ENCODE results near the gene CCDC86.
A peak's percentile ranks its signal among the peaks of the same experiment; 100 is the strongest.
"Not testable (repeated sequence)": the region's sequence is repeated elsewhere in the genome, so short reads cannot be mapped to it uniquely, and the experiment has no call there.

The CCDC86 gene, protein sequence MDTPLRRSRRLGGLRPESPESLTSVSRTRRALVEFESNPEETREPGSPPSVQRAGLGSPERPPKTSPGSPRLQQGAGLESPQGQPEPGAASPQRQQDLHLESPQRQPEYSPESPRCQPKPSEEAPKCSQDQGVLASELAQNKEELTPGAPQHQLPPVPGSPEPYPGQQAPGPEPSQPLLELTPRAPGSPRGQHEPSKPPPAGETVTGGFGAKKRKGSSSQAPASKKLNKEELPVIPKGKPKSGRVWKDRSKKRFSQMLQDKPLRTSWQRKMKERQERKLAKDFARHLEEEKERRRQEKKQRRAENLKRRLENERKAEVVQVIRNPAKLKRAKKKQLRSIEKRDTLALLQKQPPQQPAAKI

DNA sequence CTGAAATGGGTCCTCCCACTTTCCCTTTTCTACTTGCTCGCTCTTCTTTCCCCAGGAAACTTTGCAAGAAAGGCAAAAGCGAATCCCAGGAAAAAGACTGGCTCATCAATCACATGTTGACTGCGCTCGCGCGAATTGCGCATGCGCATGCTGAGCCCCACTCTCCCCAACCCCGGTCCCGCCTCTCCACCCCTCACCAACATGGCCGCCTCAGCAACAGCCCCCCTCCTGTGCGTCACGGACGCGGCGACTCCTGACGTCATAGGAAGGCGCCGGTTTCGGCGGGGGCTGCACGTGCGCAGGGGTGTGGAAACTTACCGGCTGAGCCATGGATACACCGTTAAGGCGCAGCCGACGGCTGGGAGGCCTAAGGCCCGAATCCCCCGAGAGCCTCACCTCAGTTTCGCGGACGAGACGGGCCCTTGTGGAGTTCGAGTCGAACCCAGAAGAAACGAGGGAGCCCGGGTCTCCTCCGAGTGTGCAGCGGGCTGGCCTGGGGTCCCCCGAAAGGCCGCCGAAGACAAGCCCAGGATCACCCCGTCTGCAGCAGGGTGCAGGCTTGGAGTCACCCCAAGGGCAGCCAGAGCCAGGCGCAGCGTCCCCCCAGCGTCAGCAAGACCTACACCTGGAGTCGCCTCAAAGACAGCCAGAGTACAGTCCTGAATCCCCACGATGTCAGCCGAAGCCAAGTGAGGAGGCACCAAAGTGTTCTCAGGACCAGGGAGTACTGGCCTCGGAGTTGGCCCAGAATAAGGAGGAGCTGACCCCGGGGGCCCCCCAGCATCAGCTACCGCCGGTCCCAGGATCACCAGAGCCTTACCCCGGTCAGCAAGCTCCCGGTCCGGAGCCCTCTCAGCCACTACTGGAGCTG, at the start of gene CCDC86:
Gene CCDC86, plus strand, starts transcription at position 317 of the 871 bp plus-strand sequence. Its CDS starts 12 bp downstream, at position 329.
- DNase-seq: peak; percentile 94

DNA sequence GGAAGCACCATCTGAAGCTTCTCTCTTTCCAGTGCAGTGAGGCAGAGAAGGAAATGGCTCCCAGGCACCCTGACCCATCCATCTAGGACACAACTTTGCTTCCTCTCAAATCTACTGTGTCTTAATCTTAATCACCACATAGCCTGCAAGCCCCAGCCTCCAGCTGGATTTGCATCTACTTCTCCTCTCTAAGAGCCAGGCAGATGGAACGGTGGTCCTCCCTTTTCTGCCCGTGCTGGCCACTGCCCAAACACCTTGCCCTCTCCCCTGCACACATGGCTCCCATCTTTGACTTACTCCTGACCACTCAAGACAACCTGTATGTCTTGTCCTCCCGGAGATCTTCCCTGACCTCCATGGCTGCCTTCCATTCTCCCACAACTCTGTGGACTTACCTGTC, 49.4 kb upstream of the CCDC86 start:
- no peak for DNase-seq

DNA sequence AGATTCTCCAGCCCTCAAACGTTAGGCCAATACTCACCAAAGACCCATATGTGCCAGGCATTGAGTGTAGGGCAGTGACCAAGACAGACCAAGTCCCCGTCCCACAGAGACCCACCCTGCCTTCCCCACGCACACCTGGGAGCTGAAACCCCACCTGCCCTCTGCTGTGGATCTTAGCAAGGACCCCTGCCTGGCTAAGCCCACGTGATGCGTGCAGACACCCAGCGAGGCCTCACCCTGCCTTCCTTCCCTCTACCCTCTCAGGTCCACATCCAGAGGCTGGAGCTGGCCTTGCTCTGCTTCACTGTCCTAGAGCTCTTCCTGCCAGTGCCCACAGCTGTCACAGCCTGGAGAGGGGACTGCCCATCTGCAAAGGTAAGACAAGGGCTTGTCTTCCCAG, 46.6 kb upstream of the CCDC86 start:
- no peak for DNase-seq

- DNase-seq: no peak
These were observed 43.9 kb upstream of the CCDC86 start for GRCh38 chr11:60797846-60798630.

- no peak for DNase-seq
These were observed 43.3 kb upstream of the CCDC86 start for GRCh38 chr11:60798631-60799030.

DNA sequence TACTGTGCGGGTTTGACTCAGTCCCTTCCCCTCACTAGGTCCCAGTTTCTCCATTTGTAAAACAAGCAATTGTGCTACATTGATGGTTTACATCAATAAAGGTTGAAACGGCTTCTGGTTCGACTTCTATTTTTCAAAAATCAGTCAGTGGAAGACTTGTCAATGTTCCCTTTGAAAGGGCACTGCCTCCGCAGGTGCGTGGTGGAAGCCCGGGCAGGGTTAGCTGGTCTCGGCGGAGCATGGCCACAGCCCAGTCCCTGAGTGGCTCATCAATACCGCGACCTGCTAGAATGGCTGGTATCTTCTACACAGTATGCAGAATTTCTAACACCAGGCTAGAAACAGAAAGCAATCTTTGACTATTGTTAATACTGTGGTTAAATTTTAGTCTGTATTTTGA, 40.7 kb upstream of the CCDC86 start:
- DNase-seq: no peak

GRCh38 chr11:60803273-60803936, 38.5 kb upstream of the CCDC86 start:
- DNase-seq: no peak

- DNase-seq: no peak
These were observed 32.7 kb upstream of the CCDC86 start for GRCh38 chr11:60809249-60809648.

- DNase-seq: no peak
These were observed 32.2 kb upstream of the CCDC86 start for GRCh38 chr11:60809691-60810090.

DNA sequence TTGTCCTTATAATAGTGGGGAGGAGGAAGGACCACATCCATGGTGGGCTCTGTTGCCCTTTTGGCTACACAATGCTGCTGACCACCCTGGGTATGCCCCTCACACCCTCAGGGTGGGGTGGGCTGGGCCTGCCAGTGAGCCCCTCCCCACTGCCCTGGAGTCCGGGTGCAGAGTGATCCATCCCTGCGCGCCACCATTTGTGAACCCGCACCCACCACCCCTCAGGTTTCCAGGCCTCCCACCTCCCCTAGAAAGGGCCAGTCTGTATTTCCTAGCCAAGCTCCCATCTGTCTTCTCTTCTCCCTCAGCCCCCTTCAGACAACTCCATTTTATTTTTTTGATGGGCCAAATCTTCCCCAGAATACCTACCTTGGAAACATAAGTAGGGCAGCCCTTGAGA, 31.8 kb upstream of the CCDC86 start:
- no peak for DNase-seq

- DNase-seq: no peak
These were observed 31.3 kb upstream of the CCDC86 start for GRCh38 chr11:60810569-60810968.

GRCh38 chr11:60813324-60813723, 28.6 kb upstream of the CCDC86 start:
- no peak for DNase-seq

DNA sequence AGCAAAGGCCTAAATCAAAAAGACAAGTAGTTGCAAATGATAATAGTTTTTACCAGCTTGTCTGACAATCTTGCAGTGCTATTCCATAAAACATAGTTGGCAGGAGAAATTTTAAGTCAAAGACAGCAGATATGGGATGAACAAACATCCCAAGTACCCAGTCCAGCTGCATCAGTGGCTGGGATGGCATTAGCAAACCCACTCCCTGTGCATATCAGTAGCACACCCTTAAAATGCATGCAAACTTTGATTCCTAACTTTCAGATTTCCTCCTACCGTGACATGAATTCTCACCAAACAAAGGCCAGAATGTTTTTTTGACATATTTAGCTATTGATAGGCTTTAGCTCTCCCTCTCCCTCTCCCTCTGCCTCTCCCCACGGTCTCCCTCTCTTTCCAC, 27.8 kb upstream of the CCDC86 start:
- DNase-seq: no peak

DNA sequence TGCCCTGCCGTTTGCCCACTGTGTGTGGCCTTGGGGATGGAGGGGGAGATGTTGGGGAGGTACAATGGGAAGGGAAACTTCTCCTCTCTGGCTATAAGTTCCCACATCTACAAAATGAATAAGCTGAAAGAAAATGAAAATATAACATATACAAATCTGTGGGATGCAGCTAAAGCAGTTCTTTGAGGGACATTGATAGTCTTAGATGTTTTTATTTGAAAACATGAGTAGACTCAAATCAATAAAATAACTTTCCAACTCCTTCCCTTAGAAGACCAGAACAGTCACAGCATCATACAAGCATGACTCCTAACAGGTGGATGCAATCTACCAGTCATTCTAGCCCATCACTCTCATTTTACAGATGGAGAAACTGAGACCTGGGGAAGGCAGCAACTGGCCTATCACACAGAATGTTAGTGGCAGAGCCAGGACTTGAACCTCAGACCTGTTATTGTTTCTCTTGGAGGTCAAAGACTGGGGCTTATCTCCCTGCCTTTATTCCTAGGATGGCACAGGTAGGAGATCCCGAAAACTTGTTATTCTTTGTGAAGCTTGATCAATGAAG, 25.2 kb upstream of the CCDC86 start:
- DNase-seq: no peak

GRCh38 chr11:60818057-60818456, 23.9 kb upstream of the CCDC86 start:
- no peak for DNase-seq

- no peak for DNase-seq
These were observed 19.9 kb upstream of the CCDC86 start for GRCh38 chr11:60821827-60822599.

GRCh38 chr11:60823745-60824306, 18.1 kb upstream of the CCDC86 start:
- not testable (repeated sequence) for DNase-seq

DNA sequence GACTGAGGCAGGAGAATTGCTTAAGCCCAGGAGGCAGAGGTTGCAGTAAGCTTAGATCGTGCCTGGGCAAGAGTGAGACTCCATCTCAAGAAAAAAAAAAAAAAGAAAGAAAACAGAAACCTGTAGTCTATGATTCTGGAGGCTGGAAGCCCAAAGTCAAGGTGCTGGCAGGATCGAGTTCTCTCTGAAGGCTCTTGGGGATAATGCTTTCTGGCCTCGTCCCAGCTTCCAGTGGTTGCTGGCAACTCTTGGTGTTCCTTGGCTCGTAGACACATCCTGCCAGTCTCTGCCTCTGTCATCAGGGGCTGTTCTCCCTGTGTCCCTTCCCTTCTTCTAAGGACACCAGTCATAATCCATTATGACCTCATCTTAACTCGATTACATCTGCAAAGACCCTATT, 16.8 kb upstream of the CCDC86 start:
- no peak for DNase-seq

- no peak for DNase-seq
These were observed 16.1 kb upstream of the CCDC86 start for GRCh38 chr11:60825790-60826189.

DNA sequence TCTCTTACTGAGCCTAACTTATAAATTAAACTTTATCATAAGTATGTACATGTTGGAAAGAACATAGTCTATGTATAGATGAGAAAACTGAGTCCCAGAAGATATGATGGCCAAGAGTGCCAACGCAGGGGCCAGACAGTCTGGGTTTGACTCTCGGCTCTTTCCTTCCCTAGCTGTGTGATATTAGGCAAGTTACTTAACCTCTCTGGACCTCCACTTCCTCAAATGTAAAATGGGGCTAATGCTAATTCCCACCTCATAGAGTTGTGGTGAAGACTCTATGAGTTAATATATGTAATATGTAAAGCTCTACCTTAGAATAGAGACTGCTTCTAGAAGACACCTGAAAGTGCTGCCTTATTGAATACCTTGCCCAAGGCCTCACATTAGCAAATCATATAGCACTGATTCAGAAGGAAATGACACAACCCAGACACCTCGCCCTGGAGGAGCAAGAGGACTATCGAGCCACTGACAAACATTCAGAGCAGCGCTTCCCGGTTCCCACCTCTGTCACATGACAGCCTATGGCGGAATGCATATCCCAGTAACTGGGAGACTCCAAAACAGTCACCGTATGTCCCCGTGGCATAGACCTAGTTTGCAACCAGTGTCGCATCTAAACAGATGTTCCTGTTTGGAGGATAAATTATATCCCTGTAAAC, 11.3 kb upstream of the CCDC86 start:
- no peak for DNase-seq

DNA sequence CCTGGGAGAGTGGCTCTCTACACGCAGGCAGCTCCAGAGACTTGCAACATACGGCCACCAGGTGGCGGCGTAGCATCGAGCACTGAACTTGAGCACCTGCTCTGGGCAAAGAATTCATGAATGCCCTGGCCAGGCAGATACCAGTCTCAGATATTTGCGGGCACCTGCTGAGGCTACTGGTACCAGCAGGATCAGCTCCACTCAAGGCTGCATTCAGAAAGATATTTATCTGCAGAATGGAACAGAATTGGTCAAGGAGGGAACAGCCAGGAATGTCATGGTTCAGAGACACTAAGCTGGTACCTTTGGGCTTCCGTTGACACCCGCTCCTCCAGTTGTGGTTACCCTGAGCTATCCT, 10.8 kb upstream of the CCDC86 start:
- peak; percentile 72 for DNase-seq
